Mucosa of stomach (tissue), 1 donor: Measurements from ENCODE around the gene DLK1.

Experiments used
- H3K27me3 ChIP-seq: one replicate; pipeline ENCODE4 v1.7.0; 2013; ENCODE audit warnings: mild to moderate bottlenecking, low read length; ENCODE audit not compliant: control insufficient read depth, insufficient read depth
- H3K36me3 ChIP-seq: one replicate; pipeline ENCODE4 v1.7.0; 2013; ENCODE audit warnings: low read length; ENCODE audit not compliant: control insufficient read depth, insufficient read depth
- H3K4me1 ChIP-seq: one replicate; pipeline ENCODE4 v1.7.0; 2013; ENCODE audit warnings: mild to moderate bottlenecking, low read length; ENCODE audit not compliant: control insufficient read depth, insufficient read depth
- H3K4me3 ChIP-seq: one replicate; pipeline ENCODE4 v1.7.0; 2013; ENCODE audit warnings: low read length
- H3K9ac ChIP-seq: one replicate; pipeline ENCODE4 v1.7.0; 2013; ENCODE audit warnings: mild to moderate bottlenecking, low read length, moderate library complexity
- H3K9me3 ChIP-seq: one replicate; pipeline ENCODE4 v1.7.0; 2013; ENCODE audit warnings: mild to moderate bottlenecking, low read length, moderate library complexity; ENCODE audit not compliant: control insufficient read depth
- donor health status: Pancreatic carcinoma.

The DLK1 gene

DNA sequence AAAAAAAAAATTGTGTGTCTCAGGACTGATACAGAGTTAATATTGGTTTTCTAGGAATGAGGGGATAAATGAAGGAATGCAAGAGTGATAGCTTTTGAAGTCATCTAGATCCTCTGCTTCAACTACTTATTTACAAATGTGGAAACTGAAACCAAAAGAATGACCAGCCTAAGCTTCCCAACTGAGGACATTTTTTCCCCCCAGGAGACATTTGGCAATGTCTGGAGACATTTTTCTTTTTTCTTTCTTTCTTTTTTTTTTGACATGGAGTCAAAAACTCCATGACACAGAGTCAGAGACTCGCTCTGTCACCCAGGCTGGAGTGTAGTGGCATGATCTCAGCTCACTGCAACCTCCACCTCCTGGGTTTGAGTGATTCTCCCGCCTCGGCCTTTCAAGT lies 15.3 kb downstream of the DLK1 start:
- no peaks in the 10 kb centered on the region for H3K36me3 ChIP-seq
- no peaks in the 10 kb centered on the region for H3K9me3 ChIP-seq
- no peaks in the 10 kb centered on the region for H3K4me1 ChIP-seq
- no peak overlapping the region for H3K4me3 ChIP-seq
- no peak overlapping the region for H3K9ac ChIP-seq
- H3K27me3 ChIP-seq = peaks cover 2% of the 10 kb centered on the region

DNA sequence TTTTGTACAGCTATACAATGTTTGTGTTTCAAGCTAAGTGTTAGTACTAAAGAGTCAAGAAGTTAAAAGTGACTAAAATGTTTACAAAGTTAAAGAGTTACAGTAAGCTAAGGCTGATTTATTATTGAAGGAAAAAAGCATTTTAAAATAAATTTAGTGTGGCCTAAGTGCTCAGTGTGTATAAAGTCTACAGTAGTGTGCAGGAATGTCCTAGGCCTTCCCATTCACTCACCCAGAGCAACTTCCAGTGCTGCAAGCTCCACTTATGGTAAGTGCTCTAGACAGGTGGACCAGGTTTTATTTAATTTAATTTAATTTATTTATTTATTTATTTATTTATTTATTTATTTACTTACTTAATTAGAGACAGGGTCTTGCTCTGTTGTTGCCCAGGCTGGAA lies 19.6 kb downstream of the DLK1 start:
- Histone ChIP-seq H3K9me3 (no peaks in the 10 kb centered on the region), H3K27me3 (no peaks in the 10 kb centered on the region), H3K9ac (no peak overlapping the region), H3K36me3 (no peaks in the 10 kb centered on the region), H3K4me3 (no peak overlapping the region), H3K4me1 (no peaks in the 10 kb centered on the region)

DNA sequence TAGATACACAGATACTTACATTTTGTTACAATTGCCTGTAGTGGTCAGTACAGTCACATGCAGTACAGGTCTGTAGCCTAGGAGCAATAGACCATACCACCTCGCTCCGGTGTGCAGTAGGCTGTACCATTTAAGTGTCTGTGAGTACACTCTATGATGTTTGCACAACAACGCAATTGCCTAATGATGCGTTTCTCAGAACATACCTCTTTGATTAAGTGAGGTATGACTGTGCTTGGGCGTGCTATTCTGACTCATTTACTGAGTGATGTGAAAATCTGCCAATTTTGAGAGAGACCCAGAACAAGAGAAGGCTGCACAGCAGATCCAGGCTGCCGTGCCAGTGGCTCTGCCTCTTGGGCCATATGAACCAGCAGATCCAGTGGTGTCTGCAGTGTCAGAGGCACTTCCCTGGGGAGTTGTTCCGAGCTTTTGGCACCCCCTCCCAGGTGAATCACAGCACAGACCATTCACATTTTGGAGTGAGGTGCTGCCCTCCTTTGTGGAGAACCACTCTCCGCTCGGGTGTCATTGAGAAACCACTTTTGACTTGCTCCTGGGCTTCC lies 20.4 kb downstream of the DLK1 start:
- no peaks in the 10 kb centered on the region for H3K4me1 ChIP-seq
- no peaks in the 10 kb centered on the region for H3K36me3 ChIP-seq
- H3K27me3 ChIP-seq = no peaks in the 10 kb centered on the region
- H3K9me3 ChIP-seq = no peaks in the 10 kb centered on the region
- no peak overlapping the region for H3K4me3 ChIP-seq
- H3K9ac ChIP-seq = no peak overlapping the region

DNA sequence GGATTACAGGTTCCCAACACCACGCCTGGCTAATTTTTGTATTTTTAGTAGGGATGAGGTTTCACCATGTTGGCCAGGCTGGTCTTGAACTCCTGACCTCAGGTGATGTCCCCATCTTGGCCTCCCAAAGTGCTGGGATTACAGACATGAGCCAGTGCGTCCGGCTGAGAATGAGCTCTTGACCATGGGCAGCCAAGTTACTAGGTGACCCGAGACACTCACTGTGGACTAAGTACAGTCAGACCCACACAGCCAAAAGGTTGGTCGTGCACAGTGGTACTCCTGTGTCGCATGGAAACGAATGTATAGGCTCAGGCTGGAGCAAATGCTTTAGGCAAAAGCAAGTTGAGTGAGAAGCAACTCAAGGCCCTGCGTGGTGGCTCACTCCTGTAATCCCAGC lies 21.0 kb downstream of the DLK1 start:
- Histone ChIP-seq H3K9ac (no peak overlapping the region), H3K4me3 (no peak overlapping the region), H3K9me3 (no peaks in the 10 kb centered on the region), H3K4me1 (no peaks in the 10 kb centered on the region), H3K36me3 (no peaks in the 10 kb centered on the region), H3K27me3 (no peaks in the 10 kb centered on the region)

DNA sequence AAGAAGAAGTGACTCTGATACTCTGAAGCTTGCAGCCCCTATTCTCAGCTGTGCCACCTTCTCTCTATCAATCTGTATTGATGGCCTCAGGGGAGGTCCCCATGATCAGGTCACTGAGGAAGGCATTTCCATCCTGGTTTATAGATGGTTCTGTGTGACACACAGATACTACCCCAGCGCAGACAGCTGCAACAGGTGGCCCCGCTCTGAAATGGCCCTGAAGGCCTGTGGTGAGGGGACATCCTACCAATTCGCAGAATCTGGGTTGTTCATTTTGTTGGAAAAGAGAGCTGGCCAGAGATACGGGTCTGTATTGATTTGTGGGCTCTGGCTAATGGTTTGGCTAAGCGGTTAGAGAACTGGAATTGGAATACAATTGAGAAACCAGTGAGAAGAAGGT lies 21.7 kb downstream of the DLK1 start:
- Histone ChIP-seq H3K4me3 (no peak overlapping the region), H3K9ac (no peak overlapping the region), H3K4me1 (no peaks in the 10 kb centered on the region), H3K9me3 (no peaks in the 10 kb centered on the region), H3K27me3 (no peaks in the 10 kb centered on the region), H3K36me3 (no peaks in the 10 kb centered on the region)

DNA sequence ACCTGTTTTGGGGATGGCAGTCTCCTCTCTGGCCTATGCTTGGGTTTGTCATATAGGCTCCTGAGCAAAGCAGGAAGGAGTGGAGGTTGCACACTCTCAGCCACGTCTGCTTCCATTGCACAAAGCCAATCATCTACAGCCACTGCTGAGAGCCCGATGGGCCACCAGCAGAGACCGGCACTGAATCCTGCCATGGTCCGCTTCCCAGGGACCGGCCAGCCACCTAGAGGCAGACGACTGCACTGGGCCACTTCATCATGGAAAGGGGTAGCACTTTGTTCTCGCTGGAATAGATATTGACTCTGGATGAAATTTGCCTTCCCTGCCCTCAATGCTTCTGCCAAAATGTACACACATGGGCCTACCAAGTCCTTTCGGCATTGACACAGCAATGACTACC lies 22.3 kb downstream of the DLK1 start:
- H3K9ac ChIP-seq = no peak overlapping the region
- H3K4me3 ChIP-seq = no peak overlapping the region
- no peaks in the 10 kb centered on the region for H3K27me3 ChIP-seq
- no peaks in the 10 kb centered on the region for H3K9me3 ChIP-seq
- no peaks in the 10 kb centered on the region for H3K36me3 ChIP-seq
- H3K4me1 ChIP-seq = no peaks in the 10 kb centered on the region

DNA sequence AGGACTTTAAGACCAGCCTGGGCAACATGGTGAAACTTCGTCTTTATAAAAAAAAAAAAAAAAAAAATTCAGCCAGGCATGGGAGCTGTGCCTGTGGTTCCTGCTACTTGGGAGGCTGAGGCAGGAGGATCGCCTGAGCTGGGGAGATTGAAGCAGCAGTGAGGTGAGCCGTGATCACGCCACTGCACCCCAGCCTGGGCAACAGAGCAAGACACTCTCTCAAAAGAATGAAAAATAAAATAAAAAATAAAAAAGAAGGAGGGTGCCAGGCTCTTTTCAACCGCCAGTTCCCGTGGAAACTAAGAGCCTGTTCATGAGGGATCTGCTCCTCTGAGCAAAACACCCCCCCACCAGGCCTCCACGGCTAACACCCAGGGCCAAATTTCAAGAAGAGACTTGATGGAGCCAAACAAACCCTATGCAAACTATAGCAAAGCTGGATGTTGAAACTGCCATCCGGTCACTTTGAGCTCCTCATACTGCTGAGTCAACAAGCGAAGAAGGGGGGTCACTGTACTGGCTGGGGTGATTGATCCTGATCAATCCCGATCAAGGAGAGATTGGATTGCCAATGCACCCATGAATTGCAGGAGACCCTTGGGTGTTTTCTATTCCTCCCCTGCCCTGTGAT lies 23.4 kb downstream of the DLK1 start:
- no peaks in the 10 kb centered on the region for H3K27me3 ChIP-seq
- no peaks in the 10 kb centered on the region for H3K36me3 ChIP-seq
- no peaks in the 10 kb centered on the region for H3K4me1 ChIP-seq
- no peaks in the 10 kb centered on the region for H3K9me3 ChIP-seq
- no peak overlapping the region for H3K9ac ChIP-seq
- H3K4me3 ChIP-seq = no peak overlapping the region

DNA sequence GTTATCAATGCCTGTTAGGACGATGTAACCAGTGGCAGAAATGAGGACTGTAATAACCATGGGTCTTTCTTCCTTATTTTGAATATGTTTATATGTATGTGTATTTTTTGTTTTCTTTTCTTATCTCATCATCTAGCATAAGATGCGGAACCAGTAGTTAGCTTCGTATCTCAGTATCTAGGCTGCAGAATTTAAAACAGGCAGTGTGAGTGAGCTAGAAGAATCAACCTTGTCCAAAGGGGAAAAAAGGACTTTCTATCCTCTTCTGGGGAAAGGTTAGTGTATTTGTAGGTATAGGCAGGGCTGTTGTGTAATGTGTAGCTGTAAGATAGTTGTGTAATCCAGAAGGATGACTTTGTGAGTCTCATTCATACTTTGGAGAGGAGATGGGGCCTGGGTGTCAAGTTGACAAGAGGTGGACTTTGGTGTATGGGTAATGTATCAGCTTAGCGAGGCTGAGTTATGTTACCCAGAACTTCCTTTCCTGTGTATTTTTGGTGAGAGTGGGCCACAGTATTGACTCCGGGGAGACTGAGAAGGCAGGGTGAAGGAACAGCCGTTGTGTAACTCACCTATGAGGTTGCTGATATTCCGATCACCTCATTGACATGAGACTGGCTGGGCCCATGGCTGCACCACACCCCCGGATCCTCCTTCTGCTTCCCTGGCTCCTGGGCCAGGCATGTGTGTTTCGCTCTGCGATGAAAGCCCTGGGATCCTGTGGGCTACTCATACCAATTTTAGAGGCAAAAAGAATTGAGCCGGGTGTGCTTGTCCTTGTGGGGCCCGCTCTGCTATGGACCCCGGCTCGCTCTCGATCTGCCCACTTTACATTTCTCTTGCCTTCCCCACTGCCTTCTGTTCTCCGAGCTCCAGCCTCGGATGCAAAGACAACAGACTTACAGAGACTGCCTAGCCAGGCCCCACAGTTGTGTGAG lies 24.3 kb downstream of the DLK1 start:
- no peak overlapping the region for H3K9ac ChIP-seq
- H3K9me3 ChIP-seq = no peaks in the 10 kb centered on the region
- no peak overlapping the region for H3K4me3 ChIP-seq
- H3K27me3 ChIP-seq = no peaks in the 10 kb centered on the region
- H3K4me1 ChIP-seq = no peaks in the 10 kb centered on the region
- H3K36me3 ChIP-seq = no peaks in the 10 kb centered on the region

DNA sequence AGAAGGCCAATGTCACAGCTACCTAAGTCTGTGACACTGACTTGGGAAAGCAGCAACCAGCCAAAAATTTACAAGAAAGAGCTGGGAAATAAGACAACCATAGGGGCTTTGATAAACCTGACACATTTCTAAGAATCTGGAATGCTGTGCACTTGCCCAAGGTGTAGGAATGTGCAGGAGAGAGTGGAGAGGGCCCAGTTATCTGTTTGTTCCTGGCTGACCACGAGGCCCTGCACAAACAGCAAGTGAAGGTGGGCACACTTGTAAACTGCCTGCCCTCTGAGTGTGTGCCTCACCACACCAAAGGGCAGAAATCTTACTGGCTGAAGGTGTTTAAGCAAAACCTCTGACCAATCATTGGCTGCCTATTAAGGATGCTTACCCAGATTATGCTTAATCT lies 27.3 kb downstream of the DLK1 start:
- Histone ChIP-seq H3K4me3 (no peak overlapping the region), H3K9ac (no peak overlapping the region), H3K4me1 (no peaks in the 10 kb centered on the region), H3K36me3 (no peaks in the 10 kb centered on the region), H3K27me3 (no peaks in the 10 kb centered on the region), H3K9me3 (no peaks in the 10 kb centered on the region)

DNA sequence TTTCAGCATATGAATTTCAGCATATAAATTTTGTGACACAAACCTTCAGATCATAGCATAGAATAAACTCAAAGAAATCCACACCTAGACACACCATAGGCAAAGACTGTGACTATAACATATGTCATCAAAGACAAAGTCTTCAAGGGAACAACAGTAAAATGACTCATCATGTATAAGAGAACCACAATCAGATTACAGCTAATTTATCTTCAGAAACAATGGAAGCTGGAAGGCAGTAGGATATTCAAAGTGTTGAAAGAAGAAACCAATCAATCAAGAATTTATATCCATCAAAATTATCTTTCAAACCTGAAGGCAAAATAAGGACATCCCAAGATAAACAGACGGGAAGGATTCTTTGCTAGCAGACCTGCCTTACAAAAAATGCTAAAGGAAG lies 29.0 kb downstream of the DLK1 start:
- no peaks in the 10 kb centered on the region for H3K9me3 ChIP-seq
- no peaks in the 10 kb centered on the region for H3K27me3 ChIP-seq
- no peak overlapping the region for H3K9ac ChIP-seq
- no peaks in the 10 kb centered on the region for H3K4me1 ChIP-seq
- no peak overlapping the region for H3K4me3 ChIP-seq
- no peaks in the 10 kb centered on the region for H3K36me3 ChIP-seq

DNA sequence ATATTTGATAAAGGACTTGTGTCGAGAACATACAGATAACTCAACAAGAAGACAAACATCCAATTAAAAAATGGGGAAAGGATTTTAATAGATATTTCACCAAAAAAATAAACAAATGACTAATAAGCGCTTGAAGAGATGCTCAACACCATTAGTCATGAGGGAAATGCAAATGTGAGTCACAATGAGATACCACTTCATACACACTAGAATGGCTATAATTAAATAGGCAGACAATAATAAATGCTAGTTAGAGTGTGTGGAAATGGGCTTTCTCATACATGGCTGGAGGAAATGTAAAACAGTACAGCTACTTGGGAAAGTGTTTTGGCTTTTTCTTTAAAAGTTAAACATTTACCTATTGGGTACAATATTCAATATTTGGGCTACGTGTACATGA lies 34.8 kb downstream of the DLK1 start:
- Histone ChIP-seq H3K27me3 (no peaks in the 10 kb centered on the region), H3K4me1 (no peaks in the 10 kb centered on the region), H3K4me3 (no peak overlapping the region), H3K9ac (no peak overlapping the region), H3K9me3 (no peaks in the 10 kb centered on the region), H3K36me3 (no peaks in the 10 kb centered on the region)

DNA sequence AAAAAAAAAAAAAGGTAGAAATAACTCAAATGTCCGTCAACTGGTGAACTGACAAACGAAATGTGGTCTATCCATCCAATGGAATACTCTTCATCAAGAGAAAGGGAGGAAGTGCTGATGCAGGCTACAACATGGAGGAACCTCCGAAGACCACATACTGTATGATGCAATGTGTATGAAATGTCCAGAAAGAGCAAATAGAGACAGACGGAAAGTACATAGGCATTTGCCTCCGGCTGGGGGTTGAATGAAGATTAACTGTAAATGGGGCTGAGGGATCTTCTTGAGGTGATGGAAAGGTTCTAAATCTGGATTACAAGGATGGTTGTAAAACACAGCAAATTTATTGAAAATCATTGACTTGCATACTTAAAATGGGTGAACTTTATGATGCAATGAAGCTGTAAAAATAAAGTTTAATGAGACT lies 35.4 kb downstream of the DLK1 start:
- no peaks in the 10 kb centered on the region for H3K9me3 ChIP-seq
- H3K4me1 ChIP-seq = no peaks in the 10 kb centered on the region
- no peaks in the 10 kb centered on the region for H3K27me3 ChIP-seq
- H3K36me3 ChIP-seq = no peaks in the 10 kb centered on the region
- H3K4me3 ChIP-seq = no peak overlapping the region
- no peak overlapping the region for H3K9ac ChIP-seq
